ENCODE data around the gene IPMK. TPM values are rescaled to one million over a fixed set of nuclear protein-coding genes. Genes with fewer than 3 reads are reported as not detected.

The IPMK gene
- total RNA-seq, 3 donors from 2014 or later = 7.5 to 8.8 (median 7.8) TPM

DNA sequence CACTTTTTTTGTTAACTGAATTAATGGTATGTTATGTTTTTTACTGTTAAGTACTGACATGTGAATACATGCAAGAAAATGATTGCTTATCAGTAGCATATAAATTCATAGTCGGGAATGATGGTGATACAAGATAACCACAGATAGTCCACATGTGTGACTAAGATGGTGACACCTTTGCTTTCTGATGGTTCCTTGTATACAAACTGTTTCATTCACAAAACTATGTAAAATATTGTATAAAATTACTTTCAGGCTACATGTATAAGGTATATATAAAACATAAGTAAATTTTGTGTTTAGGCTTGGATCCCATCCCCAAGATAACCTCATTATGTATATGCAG, 11.2 kb upstream of the IPMK start:
- no peak overlapping the region for H3K4me3 Mint-ChIP-seq
- peaks cover 24% of the 10 kb centered on the region for H3K36me3 Mint-ChIP-seq (ENCODE audit: insufficient read depth)
- ATAC-seq (no peak), DNase-seq (no peak)
- no peaks in the 10 kb centered on the region for H3K9me3 Mint-ChIP-seq
- no peaks in the 10 kb centered on the region for H3K27me3 Mint-ChIP-seq (ENCODE audit: low read depth)
- peaks cover 38% of the 10 kb centered on the region for H3K4me1 Mint-ChIP-seq (ENCODE audit: low read depth)

DNA sequence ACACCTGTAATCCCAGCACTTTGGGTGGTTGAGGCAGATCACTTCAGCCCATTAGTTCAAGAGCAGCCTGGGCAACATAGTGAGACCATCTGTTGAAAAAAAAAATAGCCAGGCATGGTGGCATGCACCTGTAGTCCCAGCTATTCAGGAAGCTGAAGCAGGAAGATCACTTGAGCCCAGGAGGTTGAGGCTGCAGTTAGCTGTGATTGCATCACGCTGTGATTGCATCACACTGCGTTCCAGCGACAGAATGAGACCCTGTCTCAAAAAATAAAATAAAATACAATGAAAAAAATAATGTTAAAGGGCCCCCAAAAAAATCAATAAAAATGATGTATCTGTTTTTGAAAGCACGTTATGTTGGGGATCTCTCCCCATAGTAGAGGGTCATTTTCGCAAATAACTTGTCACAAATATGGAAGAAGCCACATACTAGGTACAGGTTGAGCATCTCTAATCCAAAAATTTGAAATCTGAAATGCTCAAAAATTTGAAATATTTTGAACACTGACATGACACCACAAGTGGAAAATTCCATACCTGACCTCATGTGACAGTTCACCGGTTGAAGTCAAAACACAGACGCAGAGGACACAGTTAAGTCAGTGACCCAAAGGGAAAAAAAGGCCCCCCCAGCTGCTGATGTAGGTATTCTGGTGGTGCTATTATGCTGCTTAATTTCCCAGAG, 10.7 kb upstream of the IPMK start:
- Mint-ChIP-seq H3K4me3 (no peak overlapping the region), H3K27me3 (ENCODE audit: low read depth) (no peaks in the 10 kb centered on the region), H3K36me3 (ENCODE audit: insufficient read depth) (peaks cover 24% of the 10 kb centered on the region), H3K9me3 (no peaks in the 10 kb centered on the region), H3K4me1 (ENCODE audit: low read depth) (peaks cover 38% of the 10 kb centered on the region)
- no peak for DNase-seq
- no peak for ATAC-seq

DNA sequence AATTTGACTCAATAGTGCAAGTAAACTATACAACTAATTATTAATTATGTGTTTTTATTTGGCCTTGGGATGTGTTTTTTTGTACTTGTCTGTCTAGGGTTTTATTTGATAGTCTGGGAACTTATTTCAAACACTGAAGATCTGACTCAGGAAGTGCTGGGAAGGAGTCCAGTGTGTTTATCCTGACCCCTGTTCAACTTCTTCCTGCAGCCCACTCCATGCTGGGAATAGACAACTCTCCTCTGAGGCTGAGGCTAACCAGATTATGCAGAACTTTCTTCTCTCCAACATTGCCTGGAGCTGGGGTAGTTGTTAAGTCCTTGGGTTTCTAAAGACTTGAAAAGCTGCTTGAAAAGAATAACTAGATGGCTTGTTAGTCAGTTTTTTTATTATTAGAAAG, 8.2 kb upstream of the IPMK start:
- Mint-ChIP-seq H3K4me1 (ENCODE audit: low read depth) (peaks cover 16% of the 10 kb centered on the region), H3K9me3 (no peaks in the 10 kb centered on the region), H3K27me3 (ENCODE audit: low read depth) (no peaks in the 10 kb centered on the region), H3K4me3 (no peak overlapping the region), H3K36me3 (ENCODE audit: insufficient read depth) (peaks cover 22% of the 10 kb centered on the region)
- DNase-seq = no peak
- ATAC-seq = no peak

DNA sequence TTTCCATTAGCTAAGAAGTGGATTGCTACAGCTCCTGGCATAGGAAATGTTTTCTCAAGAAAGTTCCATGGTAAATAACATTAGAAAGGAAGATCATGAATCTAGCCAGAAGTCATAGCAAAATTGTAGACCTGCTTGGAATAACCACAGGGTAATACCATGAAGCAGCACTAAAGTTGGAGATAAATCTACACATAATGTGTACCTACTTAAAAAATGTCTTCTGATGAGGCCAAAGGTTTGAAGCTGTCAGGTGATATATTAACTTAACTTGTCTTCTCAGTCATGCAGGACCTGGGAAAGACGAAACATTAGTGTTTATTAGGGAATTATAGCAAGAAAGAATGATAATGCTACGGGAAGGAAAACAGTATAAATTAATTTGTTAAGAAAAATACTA, 7.6 kb upstream of the IPMK start:
- Mint-ChIP-seq H3K4me3 (no peak overlapping the region), H3K9me3 (no peaks in the 10 kb centered on the region), H3K36me3 (ENCODE audit: insufficient read depth) (peaks cover 20% of the 10 kb centered on the region), H3K4me1 (ENCODE audit: low read depth) (peaks cover 15% of the 10 kb centered on the region), H3K27me3 (ENCODE audit: low read depth) (no peaks in the 10 kb centered on the region)
- ATAC-seq = no peak
- no peak for DNase-seq

DNA sequence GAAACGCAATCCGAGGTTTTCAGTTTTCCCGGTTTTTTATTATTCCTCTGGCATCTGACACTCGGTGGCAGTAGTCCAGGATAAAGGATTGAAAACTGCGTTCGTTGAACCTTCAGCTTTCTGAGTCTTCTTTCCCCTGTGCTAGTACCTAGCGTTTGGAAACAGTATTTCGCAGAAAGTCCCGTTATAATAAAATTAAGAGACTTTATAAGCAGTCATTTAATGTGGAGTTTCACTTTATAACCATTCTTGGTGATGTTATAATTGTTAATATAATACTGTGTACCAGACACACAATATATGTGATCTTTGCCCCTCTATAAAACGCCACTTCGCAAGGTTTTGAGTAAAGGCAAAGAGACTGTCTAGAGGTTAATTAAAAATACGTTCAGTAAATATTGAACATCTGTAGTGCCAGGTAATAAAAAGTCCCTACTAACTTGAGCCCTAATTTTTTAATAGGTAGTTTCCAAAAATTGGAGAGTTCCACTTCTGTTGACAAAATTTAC, 2.1 kb upstream of the IPMK start:
- no peaks in the 10 kb centered on the region for H3K9me3 Mint-ChIP-seq
- H3K4me1 Mint-ChIP-seq (ENCODE audit: low read depth) = peaks cover 31% of the 10 kb centered on the region
- peaks cover 3% of the 10 kb centered on the region for H3K36me3 Mint-ChIP-seq (ENCODE audit: insufficient read depth)
- no peaks in the 10 kb centered on the region for H3K27me3 Mint-ChIP-seq (ENCODE audit: low read depth)
- ATAC-seq = no peak
- peak overlapping the region; percentile 97 for H3K4me3 Mint-ChIP-seq
- no peak for DNase-seq

DNA sequence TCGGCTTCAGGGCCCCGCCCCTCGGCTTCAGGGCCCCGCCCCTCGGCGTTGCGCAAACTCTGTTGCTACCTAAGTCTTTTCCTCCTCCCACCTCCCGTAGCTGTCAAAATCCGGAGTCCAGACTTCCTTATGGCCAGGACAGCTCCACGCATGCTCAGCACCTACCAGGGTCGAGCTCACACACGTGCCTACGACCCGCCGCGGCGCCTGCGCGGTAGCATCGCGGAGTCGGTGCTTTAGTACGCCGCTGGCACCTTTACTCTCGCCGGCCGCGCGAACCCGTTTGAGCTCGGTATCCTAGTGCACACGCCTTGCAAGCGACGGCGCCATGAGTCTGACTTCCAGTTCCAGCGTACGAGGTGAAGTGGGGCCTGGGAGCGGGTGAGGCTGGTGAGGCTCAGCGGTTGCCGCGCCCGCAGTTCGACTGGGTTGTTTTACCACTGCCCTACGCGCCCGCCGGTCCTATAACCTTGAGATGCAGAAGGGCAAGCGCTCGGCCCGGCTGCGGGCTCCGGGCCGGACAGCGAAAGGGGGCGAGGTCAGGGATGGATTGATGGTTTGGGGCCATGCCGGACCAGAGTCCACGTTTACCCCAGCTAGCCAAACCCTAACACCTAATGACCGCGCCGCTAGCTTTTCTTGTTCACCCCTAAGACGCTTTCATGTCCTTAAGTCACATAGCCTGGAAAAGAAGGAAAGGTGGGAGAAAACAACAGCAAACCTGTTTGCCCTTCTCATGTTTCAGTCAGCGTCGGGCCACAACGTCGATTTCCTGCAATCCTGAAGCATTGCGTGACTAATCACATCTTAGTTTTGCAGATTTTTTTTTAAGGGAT, 1.5 kb upstream of the IPMK start, which contains the start of gene CISD1:
TSS of gene CISD1 (plus strand) at position 217 of the 836 bp plus-strand sequence. CDS start at position 329, 112 bp downstream.
- ATAC-seq = peak; percentile 72 to 77
- H3K27me3 Mint-ChIP-seq (ENCODE audit: low read depth) = no peaks in the 10 kb centered on the region
- H3K4me1 Mint-ChIP-seq (ENCODE audit: low read depth) = peaks cover 36% of the 10 kb centered on the region

DNA sequence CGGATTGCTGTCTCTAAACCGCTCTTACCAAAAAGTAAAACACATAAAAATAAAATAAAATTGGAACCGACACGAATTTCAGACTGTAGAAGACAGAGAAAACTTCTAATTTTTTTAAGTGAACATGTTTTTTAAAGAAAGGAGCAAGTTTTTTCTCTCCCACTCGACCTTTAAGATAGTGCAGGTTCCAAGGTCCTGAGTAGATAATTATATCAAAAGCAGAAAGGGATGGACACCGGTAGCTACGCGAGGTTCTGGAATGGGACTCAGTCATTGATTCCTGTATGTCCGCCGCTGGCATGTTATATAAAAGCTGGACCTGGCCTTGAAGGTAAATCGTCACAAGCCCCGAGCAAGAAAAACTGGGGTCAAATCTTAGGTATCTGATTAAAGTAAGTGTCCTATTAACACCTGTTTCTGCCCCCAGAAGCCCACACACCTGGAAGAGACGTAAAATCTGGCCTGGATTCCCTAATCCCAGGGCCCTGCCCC, 806 bp upstream of the IPMK start:
- DNase-seq = no peak
- Mint-ChIP-seq H3K27me3 (ENCODE audit: low read depth) (no peaks in the 10 kb centered on the region), H3K4me3 (peak overlapping the region; percentile 97), H3K36me3 (ENCODE audit: insufficient read depth) (peaks cover 2% of the 10 kb centered on the region), H3K4me1 (ENCODE audit: low read depth) (peaks cover 43% of the 10 kb centered on the region), H3K9me3 (no peaks in the 10 kb centered on the region)
- ATAC-seq = no peak

More for the DNA sequence above, 1.5 kb upstream of the IPMK start, which contains the start of gene CISD1:
- Mint-ChIP-seq H3K36me3 (ENCODE audit: insufficient read depth) (no peaks in the 10 kb centered on the region), H3K4me3 (peak within 1 kb of the TSS; percentile 97), H3K9me3 (no peaks in the 10 kb centered on the region)
- peak; percentile 89 for DNase-seq

DNA sequence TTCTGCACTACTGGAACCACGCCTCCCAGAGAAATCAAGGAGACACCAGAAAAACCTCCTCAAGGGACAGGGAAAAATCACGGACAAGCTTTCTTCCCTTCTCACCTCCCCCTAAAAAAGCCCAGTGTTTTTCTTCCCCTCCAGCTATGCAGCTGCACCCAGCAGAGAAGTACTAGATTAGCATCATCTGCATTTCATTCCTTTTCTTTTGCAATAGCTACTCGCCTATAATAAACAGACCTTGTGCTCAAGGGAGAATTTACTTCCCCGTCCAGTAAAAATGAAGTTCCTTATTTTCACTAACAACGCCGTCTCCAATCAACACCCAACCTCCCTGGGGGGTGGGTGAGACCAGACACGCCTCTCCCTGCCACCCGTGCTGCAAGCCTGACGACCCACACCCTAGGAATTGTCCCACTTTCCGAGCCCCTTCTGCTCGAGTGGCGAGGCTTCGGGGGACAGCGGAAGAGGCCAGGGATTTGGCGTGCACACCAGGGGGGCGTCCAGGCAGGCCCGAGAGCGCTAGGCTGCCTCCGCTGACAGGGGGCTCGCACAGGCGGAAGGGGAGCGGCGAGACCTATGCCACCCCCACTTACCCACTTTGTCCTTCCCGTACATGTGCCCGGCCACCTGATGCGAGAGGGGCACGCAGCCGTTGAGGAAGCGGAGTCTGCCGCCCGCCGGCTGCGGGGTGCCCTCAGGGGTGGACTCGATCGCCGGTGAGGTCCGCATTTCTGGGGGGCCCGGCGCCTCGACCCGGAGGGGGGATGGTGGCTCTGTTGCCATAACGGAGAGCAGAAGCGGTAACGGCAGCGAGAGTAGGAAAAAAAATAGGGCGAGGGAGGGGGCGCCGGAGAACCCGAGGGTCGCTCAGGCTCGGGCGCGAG, 625 bp downstream of the IPMK start:
- DNase-seq = peak; percentile 11
- Mint-ChIP-seq H3K9me3 (no peaks in the 10 kb centered on the region), H3K27me3 (ENCODE audit: low read depth) (no peaks in the 10 kb centered on the region), H3K4me3 (peak overlapping the region; percentile 97), H3K36me3 (ENCODE audit: insufficient read depth) (peaks cover 5% of the 10 kb centered on the region), H3K4me1 (ENCODE audit: low read depth) (peaks cover 48% of the 10 kb centered on the region)
- ATAC-seq = peak; percentile 1 to 2

DNA sequence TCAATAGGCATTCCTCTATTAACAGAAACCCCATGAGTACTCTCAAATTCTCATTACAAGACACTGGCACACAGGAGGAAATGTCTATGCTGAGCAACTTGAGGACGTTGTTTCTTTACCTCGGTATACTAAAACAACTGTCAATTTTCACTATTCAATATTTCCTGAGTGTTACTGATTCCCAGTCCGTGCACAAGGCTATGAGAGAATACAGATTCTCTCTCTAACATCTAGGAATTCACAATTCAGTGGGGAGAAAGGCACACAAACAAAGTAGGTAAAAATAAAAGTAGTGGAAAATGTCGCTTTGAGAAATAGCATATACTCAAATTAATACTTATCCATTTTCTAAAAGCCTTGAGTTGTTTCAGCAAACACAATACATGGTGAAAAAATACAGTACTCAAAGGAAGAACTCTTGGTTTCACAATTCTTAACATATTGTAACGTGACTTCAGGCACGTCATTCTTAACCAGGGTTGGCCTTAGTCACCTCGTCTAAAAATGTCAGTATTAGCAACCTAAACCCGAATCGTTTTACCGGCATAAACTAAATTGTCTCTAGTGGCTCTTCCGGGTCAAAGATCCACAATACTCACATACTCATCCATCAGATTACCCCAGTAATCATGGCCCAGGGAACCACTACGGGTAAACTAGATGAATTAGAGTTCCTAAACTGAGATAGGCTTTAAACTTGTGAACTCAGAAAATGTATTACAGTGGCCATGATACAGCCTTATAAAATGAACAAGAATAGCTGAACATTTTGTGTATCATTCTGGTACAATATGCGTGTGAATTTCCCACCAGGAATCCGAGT, 1.5 kb downstream of the IPMK start:
- no peaks in the 10 kb centered on the region for H3K9me3 Mint-ChIP-seq
- H3K27me3 Mint-ChIP-seq (ENCODE audit: low read depth) = no peaks in the 10 kb centered on the region
- H3K36me3 Mint-ChIP-seq (ENCODE audit: insufficient read depth) = peaks cover 5% of the 10 kb centered on the region
- ATAC-seq (peak; percentile 32 to 41), DNase-seq (peak; percentile 6)
- peaks cover 45% of the 10 kb centered on the region for H3K4me1 Mint-ChIP-seq (ENCODE audit: low read depth)
- H3K4me3 Mint-ChIP-seq = peak overlapping the region; percentile 97

DNA sequence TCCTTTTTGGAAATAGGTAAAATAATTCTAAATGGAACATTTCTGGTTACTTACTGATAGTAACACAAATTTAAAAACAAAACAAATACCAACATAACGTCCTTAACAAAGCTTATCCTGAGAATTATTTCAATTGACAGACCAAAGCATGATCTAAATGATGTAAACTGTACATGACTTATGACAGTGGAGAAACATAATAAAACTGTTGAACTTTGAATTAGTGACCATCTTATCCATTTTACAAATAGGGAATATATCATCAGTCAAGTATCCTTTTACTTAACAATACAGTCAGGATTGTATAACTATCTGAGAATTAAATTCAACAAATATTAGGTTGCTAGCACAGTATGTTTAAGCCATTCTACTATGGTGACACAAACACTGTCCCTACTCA, 2.4 kb downstream of the IPMK start:
- no peak for DNase-seq
- Mint-ChIP-seq H3K27me3 (ENCODE audit: low read depth) (no peaks in the 10 kb centered on the region), H3K4me3 (no peak overlapping the region), H3K9me3 (no peaks in the 10 kb centered on the region), H3K4me1 (ENCODE audit: low read depth) (peaks cover 44% of the 10 kb centered on the region), H3K36me3 (ENCODE audit: insufficient read depth) (peaks cover 5% of the 10 kb centered on the region)
- no peak for ATAC-seq

DNA sequence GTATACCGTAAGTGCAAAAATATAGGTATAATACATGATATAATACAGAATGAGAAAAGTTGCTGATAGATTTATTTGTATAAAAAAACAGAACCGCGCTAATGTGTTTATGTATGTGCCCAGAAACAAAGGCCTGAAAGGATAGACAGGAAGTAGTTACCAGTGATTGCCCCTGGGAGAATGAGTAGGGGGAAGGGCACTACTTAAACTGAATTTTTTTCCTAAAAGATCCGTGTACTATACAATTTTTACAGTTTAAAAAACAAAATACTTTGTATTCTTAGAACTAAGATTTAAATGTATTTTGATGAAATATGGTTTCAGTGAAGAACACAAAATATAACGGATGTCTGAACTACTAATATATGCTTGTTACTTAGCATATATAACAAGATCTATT, 2.9 kb downstream of the IPMK start:
- H3K4me1 Mint-ChIP-seq (ENCODE audit: low read depth) = peaks cover 46% of the 10 kb centered on the region
- H3K4me3 Mint-ChIP-seq = no peak overlapping the region
- no peaks in the 10 kb centered on the region for H3K27me3 Mint-ChIP-seq (ENCODE audit: low read depth)
- DNase-seq = no peak
- no peak for ATAC-seq
- peaks cover 5% of the 10 kb centered on the region for H3K36me3 Mint-ChIP-seq (ENCODE audit: insufficient read depth)
- no peaks in the 10 kb centered on the region for H3K9me3 Mint-ChIP-seq

DNA sequence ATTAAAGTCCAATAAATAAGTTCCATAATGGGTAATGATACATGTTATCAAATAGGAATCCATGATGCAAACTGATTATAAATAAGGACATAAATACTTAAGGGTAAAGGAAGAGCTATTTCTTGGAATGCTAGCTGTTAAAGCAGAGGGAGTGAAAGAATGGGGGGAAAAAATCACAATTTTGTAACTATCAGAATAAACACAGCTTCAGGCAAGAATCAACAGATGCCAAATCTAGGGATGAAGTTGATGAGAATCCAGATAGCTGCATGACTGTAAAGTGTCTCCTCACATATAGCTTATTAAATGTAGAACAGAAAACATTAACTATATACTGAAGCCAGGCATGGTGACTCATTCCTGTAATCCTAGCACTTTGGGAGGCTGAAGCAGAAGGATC, 4.9 kb downstream of the IPMK start:
- Mint-ChIP-seq H3K27me3 (ENCODE audit: low read depth) (no peaks in the 10 kb centered on the region), H3K9me3 (no peaks in the 10 kb centered on the region), H3K36me3 (ENCODE audit: insufficient read depth) (peaks cover 5% of the 10 kb centered on the region), H3K4me1 (ENCODE audit: low read depth) (peaks cover 46% of the 10 kb centered on the region), H3K4me3 (no peak overlapping the region)
- DNase-seq = no peak
- ATAC-seq = no peak

DNA sequence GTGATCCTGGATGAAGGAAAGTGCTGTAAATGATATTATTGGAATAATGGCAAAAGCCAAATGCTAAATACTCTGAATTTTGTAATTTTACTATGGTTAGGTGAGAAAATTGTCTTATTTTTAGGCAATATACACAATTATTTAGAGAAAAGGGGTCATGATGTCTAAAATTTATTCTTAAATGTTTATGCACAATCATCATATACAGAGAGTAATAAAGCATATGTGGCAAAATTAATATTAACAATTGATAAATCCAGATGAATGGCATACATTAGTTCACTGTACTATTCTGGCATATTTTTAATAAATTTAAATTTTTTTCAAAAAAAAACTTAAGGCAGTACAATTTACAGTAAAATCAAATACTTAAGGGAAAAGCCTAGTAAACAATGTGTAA, 7.4 kb downstream of the IPMK start:
- Mint-ChIP-seq H3K4me1 (ENCODE audit: low read depth) (peaks cover 35% of the 10 kb centered on the region), H3K9me3 (no peaks in the 10 kb centered on the region), H3K27me3 (ENCODE audit: low read depth) (no peaks in the 10 kb centered on the region), H3K4me3 (no peak overlapping the region), H3K36me3 (ENCODE audit: insufficient read depth) (peaks cover 15% of the 10 kb centered on the region)
- no peak for DNase-seq
- ATAC-seq = no peak

Measured in activated T-cell treated with anti-CD3 and anti-CD28 coated beads, Interleukin-2, amount 50 U/mL, for 4 hours (primary cell).